Stimulated activated CD8-positive, alpha-beta memory T cell treated with anti-CD3 and anti-CD28 coated beads, Interleukin-12 subunit alpha, Interleukin-12 subunit beta, amount 100 ng/mL, for 24 hours (primary cell): ENCODE measurements around the gene IPO4.
A peak's percentile ranks its signal among the peaks of the same experiment; 100 is the strongest.

Experiments used
- DNase-seq: peaks from one replicate; pipeline ENCODE4 v3.0.0-alpha.2; 2020; ENCODE audit errors: extremely low read depth

Gene IPO4

DNA sequence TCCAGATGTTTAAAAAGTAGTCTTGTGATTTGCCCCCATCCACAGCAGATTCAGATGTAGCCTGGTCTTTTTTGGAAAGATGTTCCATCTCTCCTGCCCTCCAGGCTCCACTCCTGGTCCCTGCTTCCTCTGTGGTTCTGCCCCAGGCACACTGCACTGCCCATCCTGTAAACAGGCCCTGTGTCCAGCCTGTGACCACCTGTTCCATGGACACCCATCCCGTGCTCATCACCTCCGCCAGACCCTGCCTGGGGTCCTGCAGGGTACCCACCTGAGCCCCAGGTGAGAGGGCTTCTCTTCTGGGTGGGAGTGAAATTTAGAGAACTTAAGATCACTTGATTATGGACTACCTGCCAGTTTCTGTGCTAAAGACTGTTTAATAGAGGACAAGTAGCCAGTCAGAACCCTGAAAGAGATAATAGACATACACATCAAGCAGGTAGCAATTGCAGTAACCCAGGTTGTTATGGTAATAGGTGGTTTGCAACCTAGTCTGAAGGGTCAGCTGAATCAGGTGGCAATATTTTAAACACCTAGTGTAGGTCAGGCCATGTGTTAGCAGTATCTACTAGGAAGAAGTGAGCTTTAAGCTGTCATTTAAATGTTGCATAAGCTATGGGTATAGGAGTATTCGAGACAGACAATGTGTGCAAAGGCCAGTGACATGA is 39.2 kb downstream of the IPO4 start:
- DNase-seq: no peak

GRCh38 chr14:24147761-24148428 is 40.7 kb downstream of the IPO4 start:
- DNase-seq: no peak

- peak; percentile 98 for DNase-seq
Measured at GRCh38 chr14:24146978-24147760, 41.4 kb downstream of the IPO4 start, which contains the start of gene RNF31. Gene RNF31 (plus strand): TSS chr14:24147498. CDS start chr14:24147699, 201 bp downstream.

- peak; percentile 82 for DNase-seq
Measured at GRCh38 chr14:24146453-24146977, 42.1 kb downstream of the IPO4 start, which contains the start of gene PSME2. Gene PSME2 (minus strand): TSS chr14:24146610. CDS start chr14:24146581, 29 bp downstream.

GRCh38 chr14:24145690-24146452 is 42.7 kb downstream of the IPO4 start:
- no peak for DNase-seq

DNA sequence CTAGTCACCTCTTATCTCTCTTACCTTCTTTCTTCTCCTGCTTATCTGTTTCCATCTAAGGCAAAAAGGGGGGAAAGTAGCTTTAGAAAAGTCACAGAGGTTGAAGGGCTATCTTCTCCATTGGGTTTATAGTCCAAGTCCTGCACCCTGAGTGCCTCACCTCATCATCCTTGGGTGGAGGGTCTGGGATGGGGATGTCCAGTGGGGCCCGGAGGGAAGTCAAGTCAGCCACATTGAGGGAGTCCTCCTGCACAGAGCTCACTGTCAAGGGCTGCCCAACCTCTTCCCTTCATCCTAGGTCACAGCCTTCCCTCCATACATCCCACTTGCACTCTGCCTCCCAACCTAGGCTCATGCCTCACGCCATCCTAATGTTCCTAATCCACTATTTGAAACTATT is 43.4 kb downstream of the IPO4 start:
- DNase-seq: no peak

- no peak for DNase-seq
Measured at GRCh38 chr14:24144451-24144850, 44.2 kb downstream of the IPO4 start.

- no peak for DNase-seq
Measured at GRCh38 chr14:24143511-24143910, 45.1 kb downstream of the IPO4 start.

GRCh38 chr14:24141097-24141880 is 47.3 kb downstream of the IPO4 start, which contains the start of gene EMC9:
Gene EMC9 (minus strand): TSS chr14:24141591. CDS start chr14:24141304, 287 bp downstream.
- peak; percentile 98 for DNase-seq

GRCh38 chr14:24139272-24139934 is 49.2 kb downstream of the IPO4 start:
- DNase-seq: no peak

- DNase-seq: no peak
Measured at GRCh38 chr14:24138396-24139271, 50.0 kb downstream of the IPO4 start.

DNA sequence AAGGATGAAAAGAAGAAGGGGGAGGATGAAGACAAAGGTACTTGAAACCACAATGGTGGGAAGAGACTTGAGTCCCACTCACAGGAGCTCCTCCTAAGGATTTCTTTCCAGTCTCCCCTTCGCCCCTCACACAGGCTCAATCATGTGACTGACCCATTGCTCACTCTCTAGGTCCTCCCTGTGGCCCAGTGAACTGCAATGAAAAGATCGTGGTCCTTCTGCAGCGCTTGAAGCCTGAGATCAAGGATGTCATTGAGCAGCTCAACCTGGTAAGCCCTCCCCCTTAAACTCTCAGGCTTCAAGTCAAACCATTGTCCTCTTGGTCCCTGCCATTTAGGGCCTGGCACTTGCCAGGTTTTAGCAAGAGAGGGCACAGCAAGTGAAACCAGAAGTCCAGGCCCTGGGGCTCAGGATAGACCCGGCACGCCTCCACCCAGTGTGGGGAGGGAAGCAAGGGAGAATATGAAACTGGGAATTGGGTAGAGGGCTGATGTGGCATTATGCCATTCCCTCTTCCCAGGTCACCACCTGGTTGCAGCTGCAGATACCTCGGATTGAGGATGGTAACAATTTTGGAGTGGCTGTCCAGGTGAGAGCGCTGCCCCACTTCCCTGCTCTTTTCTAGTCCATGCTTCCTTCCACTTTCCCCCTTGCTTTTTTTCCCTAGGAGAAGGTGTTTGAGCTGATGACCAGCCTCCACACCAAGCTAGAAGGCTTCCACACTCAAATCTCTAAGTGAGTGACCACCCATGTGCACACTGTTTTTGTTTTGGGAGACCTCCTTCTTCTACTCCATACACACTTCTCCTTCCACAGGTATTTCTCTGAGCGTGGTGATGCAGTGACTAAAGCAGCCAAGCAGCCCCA is 50.9 kb downstream of the IPO4 start:
- no peak for DNase-seq

DNA sequence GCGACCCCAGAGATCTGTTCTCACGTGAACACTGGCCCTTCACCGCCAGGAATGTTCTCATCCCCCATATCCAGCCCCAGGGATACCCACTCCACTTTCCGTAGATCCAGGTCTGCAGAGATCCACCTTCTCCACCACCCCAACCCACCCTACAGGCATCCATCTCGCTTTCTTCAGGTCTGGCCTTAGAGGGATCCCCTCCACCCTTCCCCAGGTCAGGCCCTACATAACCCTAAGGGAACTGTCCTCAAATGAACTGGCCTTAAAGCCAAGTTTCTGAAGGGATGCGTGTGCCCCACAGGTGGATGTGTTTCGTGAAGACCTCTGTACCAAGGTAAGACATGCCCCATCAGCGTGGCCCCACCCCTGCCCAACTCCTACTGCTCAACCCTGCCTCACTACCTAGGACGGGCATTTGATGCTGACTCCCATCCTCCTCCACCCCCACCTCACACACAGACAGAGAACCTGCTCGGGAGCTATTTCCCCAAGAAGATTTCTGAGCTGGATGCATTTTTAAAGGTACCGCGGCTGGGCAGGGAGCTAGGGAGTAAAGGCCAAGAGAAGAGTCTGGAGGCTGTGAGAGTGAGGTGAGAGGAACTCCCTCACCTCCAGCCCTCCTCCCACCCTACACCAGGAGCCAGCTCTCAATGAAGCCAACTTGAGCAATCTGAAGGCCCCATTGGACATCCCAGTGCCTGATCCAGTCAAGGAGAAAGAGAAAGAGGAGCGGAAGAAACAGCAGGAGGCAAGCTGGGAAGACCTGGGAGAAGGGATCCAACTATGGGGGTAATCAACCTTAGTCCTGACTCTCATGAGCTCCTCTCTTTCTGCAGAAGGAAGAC is 51.7 kb downstream of the IPO4 start:
- no peak for DNase-seq

DNA sequence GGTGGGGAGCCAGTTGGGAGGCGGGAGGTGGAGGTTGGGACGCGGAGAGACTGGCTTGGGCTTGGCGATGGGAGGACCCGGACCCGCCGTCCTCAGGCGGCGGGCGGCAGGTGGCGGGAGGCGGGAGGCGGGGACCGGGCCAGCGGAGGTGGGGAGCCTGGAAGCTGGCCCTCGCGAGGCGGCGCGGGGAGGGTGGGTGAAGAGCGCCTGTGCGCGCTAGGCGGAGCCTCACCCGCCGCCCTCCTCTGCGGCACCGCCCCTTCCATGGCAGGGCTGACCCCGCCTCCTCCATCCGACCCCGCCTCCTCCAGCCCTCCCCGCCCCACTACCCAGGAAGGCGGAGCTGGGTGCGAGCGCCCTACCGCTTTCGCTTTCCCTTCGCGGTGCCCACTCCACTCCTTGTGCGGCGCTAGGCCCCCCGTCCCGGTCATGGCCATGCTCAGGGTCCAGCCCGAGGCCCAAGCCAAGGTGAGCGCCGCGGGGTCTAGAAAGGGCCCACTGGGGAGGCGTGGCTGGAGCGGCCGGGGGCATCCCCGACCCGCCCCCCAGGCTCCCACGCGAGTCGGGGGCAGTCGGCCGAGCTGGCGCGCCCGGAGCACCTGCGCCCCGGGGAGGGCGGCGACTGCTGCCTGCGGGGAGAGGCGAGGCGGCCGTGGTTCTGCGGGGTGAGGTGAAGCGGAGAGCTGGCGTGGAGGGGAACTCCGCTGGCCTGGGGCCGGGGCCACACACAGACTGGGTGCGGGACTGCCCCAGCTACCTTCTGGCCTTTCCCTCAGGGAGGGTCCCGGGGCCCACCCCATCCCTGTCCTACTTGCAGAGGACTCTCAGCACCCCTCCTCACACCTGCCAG is 52.6 kb downstream of the IPO4 start, which contains the start of gene PSME1:
TSS of gene PSME1 (plus strand) at position 361 of the 850 bp plus-strand sequence. CDS start at position 430, 69 bp downstream.
- DNase-seq: peak; percentile 83

DNA sequence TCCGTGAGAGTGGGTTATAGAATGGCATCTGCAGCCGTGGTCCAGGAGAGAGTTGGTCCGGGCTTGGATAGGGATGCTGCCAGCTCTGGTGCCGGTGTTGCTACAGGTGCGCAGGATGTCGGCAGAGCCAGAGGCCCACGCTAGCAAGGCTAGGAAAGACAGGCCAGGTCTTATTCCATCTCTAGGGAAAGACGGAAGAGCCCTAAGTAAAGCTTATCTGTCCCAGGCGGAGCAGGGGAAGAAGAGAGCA is 53.1 kb downstream of the IPO4 start:
- DNase-seq: no peak

DNA sequence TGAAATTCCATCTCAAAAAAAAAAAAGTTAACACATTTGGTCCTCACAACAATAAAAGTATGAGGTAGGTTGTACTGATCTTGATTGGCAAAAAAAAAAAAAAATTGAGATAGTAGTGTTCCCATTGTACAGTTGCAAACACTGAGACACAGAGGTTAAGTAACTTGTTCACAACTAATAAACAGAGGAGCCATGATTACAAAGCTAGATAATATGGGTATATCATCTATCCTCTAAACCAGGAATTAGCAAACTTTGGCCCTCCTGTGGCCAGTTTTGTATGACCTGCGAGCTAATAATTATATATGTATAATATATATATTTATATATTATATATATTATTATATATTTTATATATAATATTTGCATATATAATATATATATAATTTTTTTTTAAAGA is 54.9 kb downstream of the IPO4 start:
- no peak for DNase-seq
